Measurements from ENCODE around the gene NPHS1.

The NPHS1 gene

DNA sequence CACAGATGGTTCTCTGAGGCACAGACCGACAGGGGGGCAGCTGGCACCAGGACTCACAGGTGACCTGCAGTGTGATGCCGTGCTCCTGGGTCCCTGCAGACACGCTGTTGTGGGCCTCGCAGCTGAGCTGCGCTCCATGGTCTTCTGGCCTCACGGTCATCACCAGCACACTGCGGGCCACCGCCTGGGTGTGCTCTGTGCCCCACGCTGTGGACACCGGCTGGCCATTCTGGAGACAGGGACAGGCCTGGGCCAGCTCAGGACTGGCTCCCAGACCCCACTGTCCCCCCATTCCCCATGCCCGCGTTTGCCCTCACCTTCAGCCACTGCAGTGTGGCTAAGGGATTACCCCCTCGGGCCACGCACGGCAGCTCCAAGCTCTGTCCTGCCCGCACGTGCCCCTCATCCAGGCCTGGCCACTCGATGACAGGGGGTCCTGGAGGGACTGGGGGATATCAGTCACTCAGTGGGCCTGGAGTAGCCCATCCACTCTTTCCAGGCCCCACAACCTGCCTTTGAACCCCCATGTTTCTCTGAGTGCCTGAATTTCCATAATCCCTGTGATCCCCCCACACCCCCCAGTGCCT lies 3.3 kb downstream of the NPHS1 start:
- in situ Hi-C loops (cut with MboI; ENCODE audit: low sequenced_read_pairs, unreplicated experiment): no loop called here
- TF ChIP-seq, protein P1, sequence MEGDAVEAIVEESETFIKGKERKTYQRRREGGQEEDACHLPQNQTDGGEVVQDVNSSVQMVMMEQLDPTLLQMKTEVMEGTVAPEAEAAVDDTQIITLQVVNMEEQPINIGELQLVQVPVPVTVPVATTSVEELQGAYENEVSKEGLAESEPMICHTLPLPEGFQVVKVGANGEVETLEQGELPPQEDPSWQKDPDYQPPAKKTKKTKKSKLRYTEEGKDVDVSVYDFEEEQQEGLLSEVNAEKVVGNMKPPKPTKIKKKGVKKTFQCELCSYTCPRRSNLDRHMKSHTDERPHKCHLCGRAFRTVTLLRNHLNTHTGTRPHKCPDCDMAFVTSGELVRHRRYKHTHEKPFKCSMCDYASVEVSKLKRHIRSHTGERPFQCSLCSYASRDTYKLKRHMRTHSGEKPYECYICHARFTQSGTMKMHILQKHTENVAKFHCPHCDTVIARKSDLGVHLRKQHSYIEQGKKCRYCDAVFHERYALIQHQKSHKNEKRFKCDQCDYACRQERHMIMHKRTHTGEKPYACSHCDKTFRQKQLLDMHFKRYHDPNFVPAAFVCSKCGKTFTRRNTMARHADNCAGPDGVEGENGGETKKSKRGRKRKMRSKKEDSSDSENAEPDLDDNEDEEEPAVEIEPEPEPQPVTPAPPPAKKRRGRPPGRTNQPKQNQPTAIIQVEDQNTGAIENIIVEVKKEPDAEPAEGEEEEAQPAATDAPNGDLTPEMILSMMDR (IDR thresholded peaks at IDR 0.05; ENCODE audit: borderline replicate concordance, control extremely low read depth, extremely low read depth, insufficient read depth, missing control alignments): no peak
- no peak for DNase-seq (ENCODE audit: low spot score)

DNA sequence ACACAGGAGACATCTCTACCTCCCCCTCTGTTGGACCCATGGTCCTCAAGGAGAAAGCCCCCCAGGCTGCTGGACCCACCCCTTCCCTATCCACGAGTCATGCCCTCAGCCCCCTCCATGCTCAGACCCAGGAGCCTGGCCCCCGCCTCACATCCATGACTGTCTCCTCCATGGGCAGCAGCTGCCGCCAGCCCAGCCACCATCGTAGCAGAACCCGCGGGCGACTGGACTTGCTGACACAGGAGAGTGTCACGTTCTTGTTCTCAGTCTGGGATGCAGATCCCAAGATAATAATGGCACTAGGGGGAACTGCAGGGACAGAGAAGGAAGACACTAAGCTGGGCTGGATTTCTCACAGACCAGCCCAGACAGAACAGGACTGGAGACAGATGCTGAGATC lies 3.8 kb downstream of the NPHS1 start:
- TF ChIP-seq, protein P1 (IDR thresholded peaks at IDR 0.05; ENCODE audit: borderline replicate concordance, control extremely low read depth, extremely low read depth, insufficient read depth, missing control alignments): no peak
- DNase-seq (ENCODE audit: low spot score): no peak
- in situ Hi-C loops (cut with MboI; ENCODE audit: low sequenced_read_pairs, unreplicated experiment): no loop called here

GRCh38 chr19:35847911-35848310 lies 4.4 kb downstream of the NPHS1 start:
- in situ Hi-C loops (cut with MboI; ENCODE audit: low sequenced_read_pairs, unreplicated experiment): no loop called here
- DNase-seq (ENCODE audit: low spot score): no peak
- TF ChIP-seq, protein P1 (IDR thresholded peaks at IDR 0.05; ENCODE audit: borderline replicate concordance, control extremely low read depth, extremely low read depth, insufficient read depth, missing control alignments): no peak

DNA sequence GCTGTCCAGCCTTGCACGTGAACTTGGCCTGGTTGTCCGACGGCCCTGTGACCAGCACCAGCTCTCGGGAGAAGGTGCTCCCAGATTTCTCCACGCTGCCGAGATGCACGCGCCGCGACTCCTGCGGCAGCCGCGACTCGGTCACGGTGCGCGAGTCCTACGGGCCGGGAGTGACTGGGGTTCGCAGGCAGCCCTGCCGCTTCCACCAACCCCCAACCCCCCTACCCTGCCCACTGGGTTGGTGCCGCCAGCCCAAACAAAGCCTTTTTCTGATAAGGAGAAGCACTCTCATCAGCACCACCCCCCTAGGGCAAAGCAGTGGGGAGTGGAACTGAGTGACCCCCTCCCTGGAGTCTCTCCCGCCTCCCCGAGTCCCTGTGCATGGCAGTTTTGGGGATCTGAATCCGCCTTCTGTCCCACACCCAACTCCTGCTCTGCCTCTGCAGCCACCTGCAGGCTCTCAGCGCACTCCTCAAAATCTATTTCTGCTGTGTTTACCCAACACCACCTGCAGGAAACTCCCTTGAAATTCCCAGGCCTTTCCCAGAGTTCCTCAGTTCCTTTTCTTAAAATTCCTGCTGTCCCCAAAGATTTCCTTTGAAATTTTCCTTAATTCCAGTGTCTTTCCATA lies 6.2 kb downstream of the NPHS1 start:
- in situ Hi-C loops (cut with MboI; ENCODE audit: low sequenced_read_pairs, unreplicated experiment): no loop called here
- TF ChIP-seq, protein P1 (IDR thresholded peaks at IDR 0.05; ENCODE audit: borderline replicate concordance, control extremely low read depth, extremely low read depth, insufficient read depth, missing control alignments): no peak
- DNase-seq (ENCODE audit: low spot score): no peak

GRCh38 chr19:35845215-35846037 lies 6.9 kb downstream of the NPHS1 start:
- DNase-seq (ENCODE audit: low spot score): no peak
- TF ChIP-seq, protein P1 (IDR thresholded peaks at IDR 0.05; ENCODE audit: borderline replicate concordance, control extremely low read depth, extremely low read depth, insufficient read depth, missing control alignments): no peak
- in situ Hi-C loops (cut with MboI; ENCODE audit: low sequenced_read_pairs, unreplicated experiment): no loop called here

DNA sequence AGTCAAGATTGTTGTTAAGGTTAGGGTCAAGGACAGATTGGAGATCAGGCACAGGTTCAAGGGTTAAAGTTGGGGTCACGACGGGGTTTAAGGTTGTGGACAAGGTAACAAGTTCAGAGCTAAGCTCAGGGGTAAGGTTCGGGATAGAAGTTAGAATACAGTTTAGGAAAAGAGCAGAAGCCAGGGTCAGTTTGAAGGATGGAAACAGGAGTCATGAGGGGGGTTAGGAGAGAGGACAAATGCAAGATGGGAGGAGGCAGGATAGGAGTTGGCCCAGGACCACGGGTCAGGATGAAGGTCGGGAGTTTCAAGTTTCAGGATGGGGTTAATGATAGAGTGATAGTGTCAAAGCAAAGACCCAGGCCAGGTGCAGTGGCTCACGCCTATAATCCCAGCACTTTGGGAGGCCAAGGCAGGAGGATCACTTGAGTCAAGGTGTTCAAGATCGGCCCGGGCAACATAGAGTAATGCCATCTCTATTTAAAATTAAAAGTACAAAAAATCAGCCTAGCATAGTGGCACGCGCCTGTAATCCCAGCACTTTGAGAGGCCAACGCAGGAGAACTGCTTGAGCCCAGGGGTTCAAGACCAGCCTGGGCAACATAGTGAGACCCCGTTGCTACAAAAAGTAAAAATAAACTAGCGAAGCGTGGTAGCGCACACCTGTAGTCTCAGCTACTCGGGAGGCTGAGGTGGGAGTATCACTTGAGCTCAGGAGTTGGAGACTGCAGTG lies 7.7 kb downstream of the NPHS1 start:
- DNase-seq (ENCODE audit: low spot score): no peak
- in situ Hi-C loops (cut with MboI; ENCODE audit: low sequenced_read_pairs, unreplicated experiment): no loop called here
- TF ChIP-seq, protein P1 (IDR thresholded peaks at IDR 0.05; ENCODE audit: borderline replicate concordance, control extremely low read depth, extremely low read depth, insufficient read depth, missing control alignments): no peak
